ENCODE measurements around the gene FARS2. TPM values are rescaled to one million over a fixed set of nuclear protein-coding genes. Genes with fewer than 3 reads are reported as not detected.

FARS2 gene
- total RNA-seq, 5 donors from 2014 or later (not counting 1 experiment from before 2014, with no cell fraction given): 17.9 to 24.2 (median 20.3) TPM

DNA sequence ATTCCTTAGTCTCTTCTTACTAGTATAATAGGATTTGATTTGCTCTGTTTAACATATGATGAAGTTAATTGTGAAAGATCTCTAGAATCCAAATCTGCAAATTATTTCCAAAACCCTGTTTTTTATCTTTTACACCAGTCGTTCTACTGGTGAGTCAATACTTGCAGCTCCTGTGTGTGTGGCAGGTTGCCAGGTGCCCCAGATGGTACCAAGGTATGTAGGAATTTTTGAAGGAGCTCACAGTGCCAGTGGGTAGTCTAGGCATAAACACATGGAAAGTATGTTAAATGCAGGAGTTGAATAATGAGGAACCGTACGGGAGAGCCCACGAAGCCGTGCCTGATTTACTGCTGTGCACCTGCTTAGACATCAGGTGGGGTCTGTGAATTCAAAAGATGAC, 192.2 kb downstream of the FARS2 start:
- Mint-ChIP-seq H3K36me3 (peaks cover 31% of the 10 kb centered on the region), H3K4me3 (no peak overlapping the region), H3K9me3 (no peaks in the 10 kb centered on the region), H3K4me1 (peaks cover 3 to 10% (median 8%) of the 10 kb centered on the region in 3 donors), H3K27me3 (no peaks in the 10 kb centered on the region), H3K27ac (no peak overlapping the region)
- 85% methylated on average over 4 of the region's 5 CpGs for WGBS (ENCODE audit: insufficient coverage)
- POLR2A ChIA-PET: interaction anchor here (0.6 to 0.7 kb wide), 2 partner anchors 281 to 1160 kb away, joined by 3 to 4 read pairs; no protein-coding TSS in a partner anchor
- Histone ChIP-seq H3K4me3 (ENCODE audit: control insufficient read depth in 1 of 2, extremely low read depth in 1 of 2, low read length in 1 of 2) (no peak overlapping the region), H3K4me1 (ENCODE audit: control insufficient read depth in 1 of 2, extremely low read depth in 1 of 2, insufficient read depth in 2 of 2, low read length in 2 of 2) (no peaks in the 10 kb centered on the region), H3K27ac (ENCODE audit: low read length) (no peak overlapping the region), H3K36me3 (ENCODE audit: control insufficient read depth in 2 of 2, extremely low read depth in 1 of 2, insufficient read depth in 1 of 2, low read length in 1 of 2) (no peaks in the 10 kb centered on the region), H3K27me3 (replicated peaks in 1 of 2; ENCODE audit: control insufficient read depth in 2 of 2, extremely low read depth in 1 of 2, insufficient read depth in 2 of 2, low read length in 1 of 2) (no peaks in the 10 kb centered on the region), H3K9me3 (no peaks in the 10 kb centered on the region)
- no peak for ATAC-seq (replicated peaks in 1 of 4)
- CTCF ChIA-PET: interaction anchor here in 1 of 2 donors (0.5 to 0.6 kb wide), 2 partner anchors 16 to 1392 kb away, joined by 3 to 10 read pairs; no protein-coding TSS in a partner anchor
- no peak for DNase-seq

DNA sequence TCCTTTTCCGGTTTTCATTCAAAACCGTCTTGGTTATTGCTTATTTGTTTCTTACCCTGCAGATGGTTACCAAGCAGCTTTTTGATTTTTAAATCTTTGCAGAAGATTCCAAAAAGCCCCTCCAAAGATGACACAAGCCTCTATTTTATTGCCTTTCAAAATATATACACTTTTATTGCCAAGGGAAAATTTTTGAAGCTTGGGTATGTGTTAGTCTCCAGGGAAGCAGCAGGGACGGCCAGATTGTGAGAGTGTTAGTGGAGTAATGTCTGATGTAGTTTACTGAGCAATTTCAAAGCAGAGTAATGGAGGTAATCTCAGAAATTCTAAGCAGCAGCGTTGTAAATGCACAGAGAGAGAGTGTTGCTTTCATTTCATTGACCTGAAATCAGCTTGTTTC, 193.8 kb downstream of the FARS2 start:
- no peak for ATAC-seq (replicated peaks in 1 of 4)
- no peaks in the 10 kb centered on the region for H3K36me3 ChIP-seq (ENCODE audit: control insufficient read depth in 2 of 2, extremely low read depth in 1 of 2, insufficient read depth in 1 of 2, low read length in 1 of 2)

DNA sequence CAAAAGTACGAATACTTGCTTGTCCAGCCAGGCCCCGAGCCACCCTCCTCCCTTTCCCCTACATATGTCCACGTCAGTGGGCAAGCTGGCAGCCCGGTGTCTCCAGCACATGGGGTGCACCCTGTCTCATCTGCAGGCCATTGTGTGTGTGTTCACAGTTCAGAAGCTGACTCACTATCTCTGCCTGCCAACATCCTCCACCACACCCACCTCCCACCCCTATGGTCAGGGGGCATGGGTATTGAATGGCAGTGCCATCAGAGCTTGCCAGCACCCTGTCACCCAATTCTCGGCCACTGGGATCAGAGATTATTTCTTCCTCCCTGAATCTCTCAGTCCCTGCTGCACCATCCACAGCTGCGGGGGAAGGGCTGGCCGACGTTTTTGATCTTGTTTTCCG, 195.7 kb downstream of the FARS2 start:
- DNase-seq (no peak), ATAC-seq (replicated peaks in 1 of 4) (no peak)
- H3K36me3 ChIP-seq (ENCODE audit: control insufficient read depth in 2 of 2, extremely low read depth in 1 of 2, insufficient read depth in 1 of 2, low read length in 1 of 2): no peaks in the 10 kb centered on the region
- no peaks in the 10 kb centered on the region for H3K27me3 ChIP-seq (replicated peaks in 1 of 2; ENCODE audit: control insufficient read depth in 2 of 2, extremely low read depth in 1 of 2, insufficient read depth in 2 of 2, low read length in 1 of 2)
- no peak overlapping the region for H3K27ac ChIP-seq (ENCODE audit: low read length)
- WGBS (ENCODE audit: insufficient coverage): 100% methylated on average over 4 of the region's 9 CpGs
- Mint-ChIP-seq H3K4me1 (peaks cover 13 to 23% (median 23%) of the 10 kb centered on the region in 3 donors), H3K4me3 (no peak overlapping the region), H3K27me3 (no peaks in the 10 kb centered on the region), H3K36me3 (peaks cover 33% of the 10 kb centered on the region), H3K9me3 (no peaks in the 10 kb centered on the region), H3K27ac (no peak overlapping the region)
- H3K4me3 ChIP-seq (ENCODE audit: control insufficient read depth in 1 of 2, extremely low read depth in 1 of 2, low read length in 1 of 2): no peak overlapping the region
- H3K9me3 ChIP-seq: no peaks in the 10 kb centered on the region
- peaks cover 2 to 4% of the 10 kb centered on the region in 2 experiments for H3K4me1 ChIP-seq (ENCODE audit: control insufficient read depth in 1 of 2, extremely low read depth in 1 of 2, insufficient read depth in 2 of 2, low read length in 2 of 2)
- POLR2A ChIA-PET: no interaction called here
- CTCF ChIA-PET: no interaction called here

More for the DNA sequence above, 193.8 kb downstream of the FARS2 start:
- Histone ChIP-seq H3K4me1 (ENCODE audit: control insufficient read depth in 1 of 2, extremely low read depth in 1 of 2, insufficient read depth in 2 of 2, low read length in 2 of 2) (peaks cover 2% of the 10 kb centered on the region in 2 experiments), H3K27me3 (replicated peaks in 1 of 2; ENCODE audit: control insufficient read depth in 2 of 2, extremely low read depth in 1 of 2, insufficient read depth in 2 of 2, low read length in 1 of 2) (no peaks in the 10 kb centered on the region), H3K27ac (ENCODE audit: low read length) (no peak overlapping the region), H3K9me3 (no peaks in the 10 kb centered on the region), H3K4me3 (ENCODE audit: control insufficient read depth in 1 of 2, extremely low read depth in 1 of 2, low read length in 1 of 2) (no peak overlapping the region)
- Mint-ChIP-seq H3K4me1 (peaks cover 12 to 22% (median 18%) of the 10 kb centered on the region in 3 donors), H3K4me3 (no peak overlapping the region), H3K36me3 (peaks cover 28% of the 10 kb centered on the region), H3K27ac (no peak overlapping the region), H3K27me3 (no peaks in the 10 kb centered on the region), H3K9me3 (no peaks in the 10 kb centered on the region)
- CTCF ChIA-PET: no interaction called here
- no peak for DNase-seq
- POLR2A ChIA-PET: interaction anchor here in 1 of 2 donors (0.7 kb wide), 1 partner anchor 14 kb away, joined by 3 read pairs; no protein-coding TSS in a partner anchor
- WGBS (ENCODE audit: insufficient coverage): 95% methylated on average over 3 of the region's 4 CpGs

DNA sequence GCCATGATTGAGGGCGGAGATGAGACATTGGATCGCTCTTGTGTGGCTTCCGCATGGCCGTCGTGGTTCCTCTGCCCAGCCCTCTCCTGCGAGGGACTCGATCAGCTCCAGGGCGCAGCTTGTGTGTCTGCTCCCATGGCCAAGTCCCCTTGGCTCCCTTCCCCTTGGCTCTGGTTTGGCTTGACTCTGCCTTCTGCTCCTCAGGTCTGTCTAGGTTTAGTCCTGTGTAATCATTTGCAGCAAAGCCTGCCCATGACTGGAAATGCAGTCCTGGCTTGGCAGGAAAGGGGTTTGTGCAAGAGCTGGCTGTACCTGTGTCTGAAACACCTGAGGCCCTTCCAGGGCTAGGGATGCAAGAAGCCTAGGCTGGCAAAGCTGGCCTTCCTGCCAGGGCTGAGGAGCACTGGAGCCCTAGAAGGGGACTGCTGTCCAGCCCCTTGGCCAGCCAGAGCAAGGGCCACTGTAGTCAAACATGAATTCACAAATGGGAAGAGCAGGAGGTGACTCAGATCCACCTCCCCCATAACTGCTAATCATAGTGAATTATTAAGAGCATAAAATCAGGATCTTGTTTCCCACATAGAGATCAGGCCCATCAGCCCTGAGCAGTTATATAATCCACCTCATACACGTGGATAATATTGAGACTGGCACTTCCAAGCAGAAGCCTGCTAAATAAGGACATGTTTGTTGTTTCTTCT, 196.8 kb downstream of the FARS2 start:
- ATAC-seq (replicated peaks in 1 of 4) (no peak), DNase-seq (no peak)
- no peaks in the 10 kb centered on the region for H3K9me3 Mint-ChIP-seq
- no peak overlapping the region for H3K4me3 Mint-ChIP-seq
- Histone ChIP-seq H3K4me3 (ENCODE audit: control insufficient read depth in 1 of 2, extremely low read depth in 1 of 2, low read length in 1 of 2) (no peak overlapping the region), H3K27ac (ENCODE audit: low read length) (no peak overlapping the region), H3K27me3 (replicated peaks in 1 of 2; ENCODE audit: control insufficient read depth in 2 of 2, extremely low read depth in 1 of 2, insufficient read depth in 2 of 2, low read length in 1 of 2) (no peaks in the 10 kb centered on the region), H3K4me1 (ENCODE audit: control insufficient read depth in 1 of 2, extremely low read depth in 1 of 2, insufficient read depth in 2 of 2, low read length in 2 of 2) (peaks cover 2 to 4% of the 10 kb centered on the region in 2 experiments), H3K36me3 (ENCODE audit: control insufficient read depth in 2 of 2, extremely low read depth in 1 of 2, insufficient read depth in 1 of 2, low read length in 1 of 2) (no peaks in the 10 kb centered on the region), H3K9me3 (no peaks in the 10 kb centered on the region)
- no peak overlapping the region for H3K27ac Mint-ChIP-seq
- ChIA-PET CTCF (no interaction called here), POLR2A (interaction anchor here (0.5 to 0.6 kb wide), 2 partner anchors 514 to 1364 kb away, joined by 3 to 5 read pairs; no protein-coding TSS in a partner anchor)
- H3K36me3 Mint-ChIP-seq: peaks cover 33% of the 10 kb centered on the region
- no peaks in the 10 kb centered on the region for H3K27me3 Mint-ChIP-seq
- peaks cover 13 to 23% (median 23%) of the 10 kb centered on the region in 3 donors for H3K4me1 Mint-ChIP-seq
- 98% methylated on average over 8 of the region's 9 CpGs for WGBS (ENCODE audit: insufficient coverage)

GRCh38 chr6:5459346-5459745, 198.0 kb downstream of the FARS2 start:
- WGBS (ENCODE audit: insufficient coverage): 93% methylated on average over 3 of the region's 5 CpGs
- H3K27me3 Mint-ChIP-seq: no peaks in the 10 kb centered on the region
- DNase-seq: no peak
- ChIA-PET POLR2A (no interaction called here), CTCF (no interaction called here)
- Histone ChIP-seq H3K4me1 (ENCODE audit: control insufficient read depth in 1 of 2, extremely low read depth in 1 of 2, insufficient read depth in 2 of 2, low read length in 2 of 2) (peaks cover 2 to 4% of the 10 kb centered on the region in 2 experiments), H3K27me3 (replicated peaks in 1 of 2; ENCODE audit: control insufficient read depth in 2 of 2, extremely low read depth in 1 of 2, insufficient read depth in 2 of 2, low read length in 1 of 2) (no peaks in the 10 kb centered on the region), H3K27ac (ENCODE audit: low read length) (no peak overlapping the region), H3K9me3 (no peaks in the 10 kb centered on the region), H3K4me3 (ENCODE audit: control insufficient read depth in 1 of 2, extremely low read depth in 1 of 2, low read length in 1 of 2) (no peak overlapping the region), H3K36me3 (ENCODE audit: control insufficient read depth in 2 of 2, extremely low read depth in 1 of 2, insufficient read depth in 1 of 2, low read length in 1 of 2) (no peaks in the 10 kb centered on the region)
- peaks cover 29% of the 10 kb centered on the region for H3K36me3 Mint-ChIP-seq
- no peak for ATAC-seq (replicated peaks in 1 of 4)
- H3K4me1 Mint-ChIP-seq: peaks cover 13 to 23% (median 23%) of the 10 kb centered on the region in 3 donors
- H3K4me3 Mint-ChIP-seq: no peak overlapping the region
- H3K27ac Mint-ChIP-seq: no peak overlapping the region
- H3K9me3 Mint-ChIP-seq: no peaks in the 10 kb centered on the region

DNA sequence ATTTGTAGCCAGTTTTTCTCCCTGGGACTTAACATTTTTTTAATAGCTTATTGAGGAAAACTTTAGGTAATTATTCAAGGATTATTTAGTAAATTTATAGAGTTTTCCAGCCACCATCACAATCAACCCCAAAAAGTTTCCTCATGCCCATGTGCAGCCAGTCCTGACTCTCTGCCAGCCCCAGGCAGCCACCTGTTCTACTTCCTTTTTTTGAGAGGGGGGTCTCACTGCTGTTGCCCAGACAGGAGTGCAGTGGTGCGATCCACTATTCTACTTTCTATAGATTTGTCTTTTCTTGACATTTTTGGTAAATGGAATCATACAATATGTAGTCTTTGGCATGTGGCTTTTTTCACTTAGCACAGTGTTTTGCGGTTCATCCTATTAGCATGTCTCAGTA, 200.1 kb downstream of the FARS2 start:
- DNase-seq: no peak
- Histone ChIP-seq H3K36me3 (ENCODE audit: control insufficient read depth in 2 of 2, extremely low read depth in 1 of 2, insufficient read depth in 1 of 2, low read length in 1 of 2) (no peaks in the 10 kb centered on the region), H3K4me3 (ENCODE audit: control insufficient read depth in 1 of 2, extremely low read depth in 1 of 2, low read length in 1 of 2) (no peak overlapping the region), H3K27me3 (replicated peaks in 1 of 2; ENCODE audit: control insufficient read depth in 2 of 2, extremely low read depth in 1 of 2, insufficient read depth in 2 of 2, low read length in 1 of 2) (no peaks in the 10 kb centered on the region), H3K27ac (ENCODE audit: low read length) (no peak overlapping the region), H3K9me3 (no peaks in the 10 kb centered on the region), H3K4me1 (ENCODE audit: control insufficient read depth in 1 of 2, extremely low read depth in 1 of 2, insufficient read depth in 2 of 2, low read length in 2 of 2) (peaks cover 2 to 4% of the 10 kb centered on the region in 2 experiments)
- ChIA-PET CTCF (interaction anchor here in 1 of 2 donors (1.5 kb wide), 1 partner anchor 10 kb away, joined by 5 read pairs; no protein-coding TSS in a partner anchor), POLR2A (no interaction called here)
- Mint-ChIP-seq H3K4me3 (no peak overlapping the region), H3K36me3 (peaks cover 21% of the 10 kb centered on the region), H3K27me3 (no peaks in the 10 kb centered on the region), H3K27ac (no peak overlapping the region), H3K9me3 (no peaks in the 10 kb centered on the region), H3K4me1 (peaks cover 13 to 28% (median 23%) of the 10 kb centered on the region in 3 donors)
- WGBS (ENCODE audit: insufficient coverage): no CpG with 5 or more reads among the region's 2 CpGs
- ATAC-seq (replicated peaks in 1 of 4): no peak
